PC-9 (cell line): Measurements from ENCODE around the gene FAM241A. TPM values are rescaled to one million over a fixed set of nuclear protein-coding genes. Genes with fewer than 3 reads are reported as not detected.

Experiments used
- BruUV-seq: library from RNA; stranded (reverse); fragments of 400-500 nt; replicated peaks from 2 replicates; lab custom pipeline; 2021; lab: Mats Ljungman, UMichigan
- CTCF ChIA-PET: fragments of 300-600 bp; sonication (Branson Sonifier 250); formaldehyde crosslinking; loops from one replicate; lab custom pipeline; 2022; ENCODE audit warnings: antibody characterized with exemption; lab: Charles Lee
- POLR2A ChIA-PET: fragments of 300-600 bp; sonication (Branson Sonifier 250); formaldehyde crosslinking; loops from one replicate; lab custom pipeline; 2022; ENCODE audit warnings: antibody characterized with exemption; ENCODE audit not compliant: unreplicated experiment; lab: Charles Lee
- DNase-seq, 2 experiments: peaks; one replicate each; pipeline versions ENCODE4 v3.0.0 to v3.0.0-alpha.2; 2015 to 2022; ENCODE audit warnings: mixed read lengths in 1 of 2
- H2AFZ ChIP-seq: fragments of 200-600 bp; sonication (generic); 2 replicates; pipeline ENCODE4 v1.8.1; 2017; ENCODE audit warnings: antibody characterized with exemption
- H3F3A ChIP-seq: fragments of 200-600 bp; sonication (generic); 2 replicates; pipeline ENCODE4 v1.8.1; 2017; ENCODE audit warnings: antibody characterized with exemption, mild to moderate bottlenecking, low read depth; ENCODE audit not compliant: insufficient read depth
- H3K27ac ChIP-seq: fragments of 200-600 bp; sonication (generic); 2 replicates; pipeline ENCODE4 v1.6.1; 2016; ENCODE audit warnings: mixed run types
- H3K27me3 ChIP-seq: fragments of 200-600 bp; sonication (generic); 2 replicates; pipeline ENCODE4 v1.6.1; 2016; ENCODE audit warnings: low read depth, mixed run types; ENCODE audit not compliant: insufficient read depth
- H3K36me3 ChIP-seq: fragments of 200-600 bp; sonication (generic); 2 replicates; pipeline ENCODE4 v1.6.1; 2016; ENCODE audit warnings: low read depth, mixed run types
- H3K4me1 ChIP-seq: fragments of 200-600 bp; sonication (generic); replicated peaks from 2 replicates; pipeline ENCODE4 v1.6.1; 2016; ENCODE audit warnings: mixed run types; ENCODE audit not compliant: insufficient read depth
- H3K4me2 ChIP-seq: fragments of 200-600 bp; sonication (generic); 2 replicates; pipeline ENCODE4 v1.6.1; 2017; ENCODE audit warnings: mixed run types
- H3K4me3 ChIP-seq: fragments of 200-600 bp; sonication (generic); 2 replicates; pipeline ENCODE4 v1.6.1; 2016; ENCODE audit warnings: mixed run types
- H3K79me2 ChIP-seq: fragments of 200-600 bp; sonication (generic); 2 replicates; pipeline ENCODE4 v1.6.1; 2017; ENCODE audit warnings: low read depth, mixed run types
- H3K9me2 ChIP-seq: fragments of 200-600 bp; sonication (generic); 2 replicates; pipeline ENCODE4 v1.8.1; 2017; ENCODE audit warnings: mild to moderate bottlenecking; ENCODE audit not compliant: insufficient read depth
- H3K9me3 ChIP-seq: fragments of 200-600 bp; sonication (generic); 2 replicates; pipeline ENCODE4 v1.8.1; 2016; ENCODE audit warnings: low read depth; ENCODE audit not compliant: insufficient read depth
- H4K20me1 ChIP-seq: fragments of 200-600 bp; sonication (generic); 2 replicates; pipeline ENCODE4 v1.8.1; 2017; ENCODE audit not compliant: insufficient read depth
- CTCF ChIP-seq: fragments of 200-600 bp; sonication (generic); conservative IDR thresholded peaks from 2 replicates; pipeline ENCODE4 v1.6.1; 2017; ENCODE audit warnings: mixed run types, antibody characterized with exemption, mild to moderate bottlenecking, moderate library complexity
- EZH2 ChIP-seq: fragments of 200-600 bp; sonication (generic); IDR thresholded peaks from 2 replicates; pipeline ENCODE4 v1.8.0; 2017; ENCODE audit warnings: antibody characterized with exemption, low read depth
- intact Hi-C: fragments of 100-400 bp; cut with micrococcal nuclease; formaldehyde crosslinking; loops from one replicate; pipeline ENCODE4 v1.10.0; 2022; ENCODE audit not compliant: unreplicated experiment
- total RNA-seq: library from RNA; stranded (reverse); gene quantifications from 2 replicates; pipeline ENCODE4 v1.2.3, GENCODE V29; 2021

The FAM241A gene
- total RNA-seq, 1 experiment from 2014 or later: 1.4 TPM

- Histone ChIP-seq H3K4me2 (no peak overlapping the region), H3F3A (peaks cover 2% of the 10 kb centered on the region; the same call in 1 of the 2 replicates), H3K9me3 (no peaks in the 10 kb centered on the region), H3K27me3 (no peaks in the 10 kb centered on the region), H3K4me1 (peaks cover 10% of the 10 kb centered on the region), H4K20me1 (no peaks in the 10 kb centered on the region), H3K27ac (no peak overlapping the region), H3K36me3 (no peaks in the 10 kb centered on the region), H3K79me2 (peaks cover 9% of the 10 kb centered on the region; the same call in 1 of the 2 replicates), H2AFZ (no peak overlapping the region), H3K9me2 (no peaks in the 10 kb centered on the region), H3K4me3 (no peak overlapping the region)
- BruUV-seq: no TSS peak
- TF ChIP-seq EZH2 (no peak), CTCF (no peak)
- intact Hi-C loops: no loop called here
- no peak for DNase-seq
- ChIA-PET POLR2A (no interaction called here), CTCF (interaction anchor here (0.6 kb wide), 1 partner anchor 11 kb away, joined by 4 read pairs; no protein-coding TSS in a partner anchor)
Measured at GRCh38 chr4:112225157-112225556, 79.9 kb downstream of the FAM241A start.

- POLR2A ChIA-PET: interaction anchor here (0.6 to 0.7 kb wide), 3 partner anchors 16 to 1757 kb away, joined by 4 to 10 read pairs (median 5); no protein-coding TSS in a partner anchor
- intact Hi-C loops: loop anchor here (2.0 kb wide), 1 partner anchor 118 kb away; no protein-coding TSS in a partner anchor
- Histone ChIP-seq H3K27me3 (no peaks in the 10 kb centered on the region), H3K4me2 (peak overlapping the region; percentile 89), H3K79me2 (peaks cover 58% of the 10 kb centered on the region), H3K27ac (peak overlapping the region; percentile 94), H3K9me3 (no peaks in the 10 kb centered on the region), H3K9me2 (no peaks in the 10 kb centered on the region), H4K20me1 (peaks cover 29% of the 10 kb centered on the region), H3K4me3 (peak overlapping the region; percentile 70), H3K36me3 (no peaks in the 10 kb centered on the region), H3F3A (peaks cover 32% of the 10 kb centered on the region), H3K4me1 (peaks cover 44% of the 10 kb centered on the region), H2AFZ (peak overlapping the region; percentile 91)
- BruUV-seq: TSS peak; percentile 77
- peak; percentile 96 to 98 for DNase-seq
- no peak for TF ChIP-seq CTCF
- TF ChIP-seq EZH2: no peak
- CTCF ChIA-PET: no interaction called here
Measured at GRCh38 chr4:112230879-112231778, 85.9 kb downstream of the FAM241A start.
